SK-N-SH (cell line): Measurements from ENCODE around the gene RAP1GAP. TPM values are rescaled to one million over a fixed set of nuclear protein-coding genes. Genes with fewer than 3 reads are reported as not detected.

Experiments
- CTCF ChIA-PET: fragments of 300-600, 350-600 bp; formaldehyde crosslinking; extraction: SDS; loops from one replicate; lab custom pipeline; 2021; lab: Yijun Ruan, JAX
- POLR2A ChIA-PET: fragments of 350-600 bp; sonication (Branson Sonifier 250); formaldehyde crosslinking; extraction: SDS; loops from one replicate; lab custom pipeline; 2020; ENCODE audit warnings: antibody characterized with exemption, inconsistent platforms; lab: Yijun Ruan, JAX
- DNase-seq: peaks from one replicate; pipeline ENCODE4 v3.0.0; 2012
- H2AFZ ChIP-seq: fragments of 200-600 bp; sonication (generic); 2 replicates; pipeline ENCODE4 v1.8.1; 2016; ENCODE audit warnings: antibody characterized with exemption, mild to moderate bottlenecking, low read depth
- H3F3A ChIP-seq: fragments of 200-600 bp; sonication (generic); replicated peaks from 2 replicates; pipeline ENCODE3; 2016; ENCODE audit warnings: antibody characterized with exemption, mild to moderate bottlenecking; ENCODE audit not compliant: insufficient read depth
- H3K27ac ChIP-seq, 2 experiments: fragments of 200-500 bp in 1 of 2; fragments of 200-600 bp in 1 of 2; sonication (Bioruptor generic) in 1 of 2; sonication (generic), shearing (Covaris generic) in 1 of 2; 2 replicates each; pipeline versions ENCODE4 v1.5.1 to v1.6.1; 2014 to 2016; ENCODE audit warnings: low read depth in 2 of 2, inconsistent platforms in 1 of 2, low read length in 1 of 2, mild to moderate bottlenecking in 1 of 2, mixed read lengths in 1 of 2
- H3K27me3 ChIP-seq: fragments of 200-600 bp; sonication (generic), shearing (Covaris generic); 2 replicates; pipeline ENCODE4 v1.6.1; 2016; ENCODE audit warnings: mixed run types; ENCODE audit not compliant: insufficient read depth
- H3K36me3 ChIP-seq, 2 experiments: fragments of 200-500 bp in 1 of 2; fragments of 200-600 bp in 1 of 2; sonication (Bioruptor generic) in 1 of 2; sonication (generic) in 1 of 2; replicated peaks in 1 of 2; 2 replicates each; pipeline versions ENCODE3 to v1.5.1; 2014 to 2016; ENCODE audit warnings: low read length in 1 of 2, mild to moderate bottlenecking in 1 of 2; ENCODE audit not compliant: insufficient read depth in 2 of 2, control insufficient read depth in 1 of 2
- H3K4me1 ChIP-seq, 2 experiments: fragments of 200-500 bp in 1 of 2; fragments of 200-600 bp in 1 of 2; sonication (Bioruptor generic) in 1 of 2; sonication (generic), shearing (Covaris generic) in 1 of 2; 2 replicates each; pipeline versions ENCODE4 v1.5.1 to v1.6.1; 2014 to 2016; ENCODE audit warnings: low read depth in 1 of 2, low read length in 1 of 2, mixed run types in 1 of 2; ENCODE audit not compliant: insufficient read depth in 2 of 2, control insufficient read depth in 1 of 2
- H3K4me2 ChIP-seq: fragments of 200-600 bp; sonication (generic), shearing (Covaris generic); 2 replicates; pipeline ENCODE4 v1.6.1; 2017; ENCODE audit warnings: mixed run types
- H3K4me3 ChIP-seq, 2 experiments: fragments of 200-500 bp in 1 of 2; fragments of 200-600 bp in 1 of 2; sonication (Bioruptor generic) in 1 of 2; sonication (generic), shearing (Covaris generic) in 1 of 2; 2 replicates each; pipeline versions ENCODE4 v1.5.1 to v1.8.1; 2014 to 2016; ENCODE audit warnings: low read depth in 2 of 2, inconsistent platforms in 1 of 2, low read length in 1 of 2, mild to moderate bottlenecking in 1 of 2, mixed read lengths in 1 of 2, moderate library complexity in 1 of 2
- H3K79me2 ChIP-seq: fragments of 200-600 bp; sonication (generic); 2 replicates; pipeline ENCODE4 v1.8.1; 2017; ENCODE audit warnings: mild to moderate bottlenecking; ENCODE audit not compliant: insufficient read depth
- H3K9ac ChIP-seq: fragments of 200-600 bp; sonication (generic); 2 replicates; pipeline ENCODE4 v1.6.1; 2017; ENCODE audit warnings: mixed run types
- H3K9me2 ChIP-seq: fragments of 200-600 bp; sonication (generic); 2 replicates; pipeline ENCODE4 v1.6.1; 2017; ENCODE audit warnings: mixed run types
- H3K9me3 ChIP-seq: fragments of 200-600 bp; sonication (generic); 2 replicates; pipeline ENCODE4 v1.6.1; 2017; ENCODE audit warnings: mixed run types, mild to moderate bottlenecking, moderate library complexity
- H4K20me1 ChIP-seq: fragments of 200-600 bp; sonication (generic); 2 replicates; pipeline ENCODE4 v1.6.1; 2017; ENCODE audit warnings: mild to moderate bottlenecking, mixed run types; ENCODE audit not compliant: insufficient read depth
- ELF1 ChIP-seq: IDR thresholded peaks from 2 replicates; pipeline ENCODE4 v1.4.0; 2012
- EP300 ChIP-seq, 2 experiments: IDR thresholded peaks; 2 replicates each; pipeline versions ENCODE4 v1.4.0 to v1.6.1; 2012; ENCODE audit warnings: borderline replicate concordance in 1 of 2, low read depth in 1 of 2, low read length in 1 of 2
- EZH2phosphoT487 ChIP-seq: fragments of 200-600 bp; sonication (generic); IDR thresholded peaks from 2 replicates; pipeline ENCODE4 v1.6.1; 2017; ENCODE audit warnings: low read depth, mixed run types, mild to moderate bottlenecking, antibody characterized with exemption, moderate library complexity, borderline replicate concordance
- FOXJ3 ChIP-seq: sonication (generic); formaldehyde crosslinking; IDR thresholded peaks from 2 replicates; pipeline ENCODE4 v1.5.1; 2020; ENCODE audit warnings: mild to moderate bottlenecking, missing genetic modification reagents
- FOXM1 ChIP-seq: IDR thresholded peaks from 2 replicates; pipeline ENCODE4 v1.4.0; 2012; ENCODE audit warnings: low read depth, mild to moderate bottlenecking
- GABPA ChIP-seq: IDR thresholded peaks from 2 replicates; pipeline ENCODE4 v1.4.0; 2012; ENCODE audit warnings: low read depth, mild to moderate bottlenecking
- GATA2 ChIP-seq: sonication (generic); formaldehyde crosslinking; IDR thresholded peaks from 2 replicates; pipeline ENCODE4 v1.5.0; 2020; ENCODE audit warnings: mild to moderate bottlenecking, missing genetic modification reagents
- NFIC ChIP-seq: IDR thresholded peaks from 2 replicates; pipeline ENCODE4 v1.4.0; 2012; ENCODE audit warnings: borderline replicate concordance
- NRF1 ChIP-seq: IDR thresholded peaks from 2 replicates; pipeline ENCODE4 v1.6.1; 2012; ENCODE audit warnings: low read depth, mild to moderate bottlenecking, low read length
- POLR2AphosphoS5 ChIP-seq: IDR thresholded peaks from 2 replicates; pipeline ENCODE4 v1.6.1; 2012; ENCODE audit warnings: low read depth, low read length
- RFX5 ChIP-seq: IDR thresholded peaks from 2 replicates; pipeline ENCODE4 v1.6.1; 2012; ENCODE audit warnings: mild to moderate bottlenecking, improper control_type of control experiment, low read length
- RXRA ChIP-seq: IDR thresholded peaks from 2 replicates; pipeline ENCODE4 v1.4.0; 2012; ENCODE audit warnings: low read depth, mild to moderate bottlenecking, borderline replicate concordance
- SMC3 ChIP-seq: IDR thresholded peaks from 2 replicates; pipeline ENCODE4 v1.6.1; 2012; ENCODE audit warnings: low read depth, low read length, improper control_type of control experiment
- YY1 ChIP-seq: IDR thresholded peaks from 2 replicates; pipeline ENCODE4 v1.4.0; 2012; ENCODE audit warnings: low read depth, mild to moderate bottlenecking
- WGBS: methylation state at CpG from one replicate; pipeline ENCODE4 v1.1.6; 2017; ENCODE audit warnings: low lambda C conversion rate; 5-methylcytosine and 5-hydroxymethylcytosine counted together
- polyA plus RNA-seq, 3 experiments: library from polyadenylated mRNA; depleted of rRNA; stranded (reverse); fragments of >200 nt; gene quantifications; 2 replicates each; pipeline ENCODE4 v1.2.3, GENCODE V29; 2012
- TF ChIP-seq, protein P1 (sequence below): fragments of 150-350 bp; IDR thresholded peaks from 2 replicates; pipeline ENCODE4 v1.6.1; 2017; ENCODE audit warnings: antibody characterized with exemption, low read length, low read depth, borderline replicate concordance
- TF ChIP-seq, protein P2 (sequence below): IDR thresholded peaks from 2 replicates; pipeline ENCODE4 v1.4.0; 2012; ENCODE audit warnings: low read depth, borderline replicate concordance
- TF ChIP-seq, protein P3 (sequence below): IDR thresholded peaks from 2 replicates; pipeline ENCODE4 v1.4.0; 2012; ENCODE audit warnings: low read depth

RAP1GAP gene
- polyA plus RNA-seq, 1 of the 3 experiments (the other 2 are of a cell fraction), result 0.99 TPM

DNA sequence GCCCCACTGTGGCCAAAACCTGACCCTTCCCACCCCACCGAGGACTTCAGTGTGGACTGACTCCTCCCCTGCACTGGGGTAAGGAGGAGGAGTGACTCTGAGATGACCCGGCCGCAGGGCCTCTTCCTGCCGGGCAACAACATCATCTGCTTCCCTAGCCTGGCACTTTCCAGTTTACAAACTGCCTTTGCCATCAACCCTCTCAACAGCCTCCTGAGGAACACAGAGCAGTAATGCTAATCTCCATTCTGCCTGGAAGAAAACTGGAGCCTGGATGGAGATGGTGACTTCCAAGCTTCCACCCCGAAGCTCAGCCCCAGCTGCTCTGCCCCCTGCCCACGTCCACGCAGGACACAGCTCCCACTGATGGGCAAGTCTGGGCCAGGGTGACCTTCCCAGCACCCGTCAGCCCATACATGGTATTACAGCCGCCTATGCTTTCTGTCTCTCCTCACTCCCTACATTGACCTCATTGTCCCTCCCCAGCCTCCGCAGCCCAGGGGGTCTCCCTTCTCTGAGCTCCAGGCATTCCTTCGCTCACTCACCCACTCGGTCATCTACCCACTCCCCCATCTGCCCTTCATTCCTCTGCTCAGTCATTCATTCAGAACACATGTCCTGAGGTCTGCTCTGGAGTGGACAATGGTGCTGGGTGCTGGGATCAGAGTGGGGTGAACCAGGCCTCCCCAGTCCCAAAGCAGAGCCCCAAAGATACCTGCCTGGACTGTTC is 34.2 kb downstream of the RAP1GAP start:
- no peaks in the 10 kb centered on the region for H3K79me2 ChIP-seq
- ChIA-PET CTCF (interaction anchor here (1.5 to 1.8 kb wide), 2 partner anchors 24 to 39 kb away, joined by 6 to 9 read pairs; no protein-coding TSS in a partner anchor), POLR2A (no interaction called here)
- TF ChIP-seq YY1 (no peak), FOXM1 (no peak), EZH2phosphoT487 (no peak), GATA2 (CRISPR knock-in tag) (no peak), RFX5 (no peak), FOXJ3 (CRISPR knock-in tag) (no peak), ELF1 (no peak), RXRA (no peak), NRF1 (no peak), EP300 (IDR thresholded peaks at IDR 0.05; ENCODE audit: borderline replicate concordance in 1 of 2, low read depth in 1 of 2, low read length in 1 of 2) (no peak)
- TF ChIP-seq, protein P1, sequence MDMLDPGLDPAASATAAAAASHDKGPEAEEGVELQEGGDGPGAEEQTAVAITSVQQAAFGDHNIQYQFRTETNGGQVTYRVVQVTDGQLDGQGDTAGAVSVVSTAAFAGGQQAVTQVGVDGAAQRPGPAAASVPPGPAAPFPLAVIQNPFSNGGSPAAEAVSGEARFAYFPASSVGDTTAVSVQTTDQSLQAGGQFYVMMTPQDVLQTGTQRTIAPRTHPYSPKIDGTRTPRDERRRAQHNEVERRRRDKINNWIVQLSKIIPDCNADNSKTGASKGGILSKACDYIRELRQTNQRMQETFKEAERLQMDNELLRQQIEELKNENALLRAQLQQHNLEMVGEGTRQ, result no peak
- TF ChIP-seq, protein P2, sequence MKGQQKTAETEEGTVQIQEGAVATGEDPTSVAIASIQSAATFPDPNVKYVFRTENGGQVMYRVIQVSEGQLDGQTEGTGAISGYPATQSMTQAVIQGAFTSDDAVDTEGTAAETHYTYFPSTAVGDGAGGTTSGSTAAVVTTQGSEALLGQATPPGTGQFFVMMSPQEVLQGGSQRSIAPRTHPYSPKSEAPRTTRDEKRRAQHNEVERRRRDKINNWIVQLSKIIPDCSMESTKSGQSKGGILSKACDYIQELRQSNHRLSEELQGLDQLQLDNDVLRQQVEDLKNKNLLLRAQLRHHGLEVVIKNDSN, result no peak
- H3K9me2 ChIP-seq, result no peaks in the 10 kb centered on the region
- H3K27me3 ChIP-seq, result peaks cover 12% of the 10 kb centered on the region; the same call in 1 of the 2 replicates
- H3K27ac ChIP-seq, result no peak overlapping the region
- no peak overlapping the region for H3K4me2 ChIP-seq
- H2AFZ ChIP-seq, result no peak overlapping the region
- no peaks in the 10 kb centered on the region for H4K20me1 ChIP-seq
- H3K36me3 ChIP-seq, result no peaks in the 10 kb centered on the region
- DNase-seq, result no peak
- H3K9me3 ChIP-seq, result no peaks in the 10 kb centered on the region
- peaks cover 0 to 8% of the 10 kb centered on the region in 2 experiments; a peak in 2 of 4 replicates for H3K4me1 ChIP-seq
- H3K9ac ChIP-seq, result no peak overlapping the region
- H3F3A ChIP-seq, result no peaks in the 10 kb centered on the region
- WGBS, result 78% methylated on average over 12 of the region's 12 CpGs
- H3K4me3 ChIP-seq, result no peak overlapping the region

DNA sequence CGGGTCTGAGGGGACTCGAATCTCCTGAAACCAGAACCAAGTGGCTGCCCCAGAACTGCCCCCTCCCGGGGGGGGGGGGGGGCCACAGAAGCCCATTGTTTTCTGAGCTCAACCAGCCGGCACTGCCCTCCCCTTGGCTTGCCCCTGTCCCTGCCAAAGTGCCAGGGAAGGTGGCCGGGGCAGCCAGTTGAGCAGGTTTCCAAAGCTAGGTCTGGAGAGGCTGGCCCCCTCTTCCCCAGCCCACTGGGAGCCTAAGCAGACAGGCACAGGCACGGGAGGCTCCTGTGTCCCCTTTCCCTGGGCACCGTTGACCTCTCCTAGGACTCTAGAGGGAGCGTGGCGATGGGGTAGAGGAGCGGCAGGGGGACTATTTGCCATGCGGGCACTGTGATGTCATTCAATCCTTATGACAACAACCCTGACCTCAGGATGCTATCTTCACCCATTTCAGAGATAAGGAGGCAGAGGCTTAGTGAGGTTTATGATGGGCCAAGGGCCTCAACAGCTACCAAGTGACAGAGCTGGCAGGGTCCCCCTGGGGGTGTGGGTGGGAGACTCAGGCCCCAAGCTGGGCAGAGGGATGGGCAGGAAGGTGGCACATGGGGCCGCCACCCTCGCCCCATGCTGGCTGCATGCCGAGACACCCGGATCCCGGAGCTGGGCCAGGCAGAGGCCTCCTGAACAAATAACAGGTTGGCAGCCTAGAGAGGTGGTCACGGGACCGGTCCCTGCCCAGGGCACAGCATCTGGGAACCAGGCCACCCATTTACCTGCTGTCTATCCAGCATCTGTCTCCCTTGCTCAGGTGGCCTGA is 35.0 kb downstream of the RAP1GAP start:
- 55% methylated on average over 6 of the region's 18 CpGs for WGBS
- H3K27me3 ChIP-seq, result peaks cover 12% of the 10 kb centered on the region; the same call in 1 of the 2 replicates
- no peaks in the 10 kb centered on the region for H3K79me2 ChIP-seq
- no peaks in the 10 kb centered on the region for H3K9me2 ChIP-seq
- peaks cover 0 to 15% of the 10 kb centered on the region in 2 experiments; a peak in 2 of 4 replicates for H3K4me1 ChIP-seq
- ChIA-PET POLR2A (no interaction called here), CTCF (interaction anchor here (0.7 to 1.8 kb wide), 3 partner anchors 25 to 38 kb away, joined by 3 to 9 read pairs (median 6); no protein-coding TSS in a partner anchor)
- H3K9me3 ChIP-seq, result no peaks in the 10 kb centered on the region
- H3K9ac ChIP-seq, result no peak overlapping the region
- TF ChIP-seq GATA2 (CRISPR knock-in tag) (no peak), GABPA (no peak), SMC3 (no peak), NFIC (no peak), YY1 (no peak), EP300 (IDR thresholded peaks at IDR 0.05; ENCODE audit: borderline replicate concordance in 1 of 2, low read depth in 1 of 2, low read length in 1 of 2) (no peak), POLR2AphosphoS5 (no peak)
- TF ChIP-seq, protein P3, sequence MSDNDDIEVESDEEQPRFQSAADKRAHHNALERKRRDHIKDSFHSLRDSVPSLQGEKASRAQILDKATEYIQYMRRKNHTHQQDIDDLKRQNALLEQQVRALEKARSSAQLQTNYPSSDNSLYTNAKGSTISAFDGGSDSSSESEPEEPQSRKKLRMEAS, result no peak
- no peaks in the 10 kb centered on the region for H3F3A ChIP-seq
- no peaks in the 10 kb centered on the region for H3K36me3 ChIP-seq
- H3K27ac ChIP-seq, result no peak overlapping the region
- no peaks in the 10 kb centered on the region for H4K20me1 ChIP-seq
- H2AFZ ChIP-seq, result no peak overlapping the region
- H3K4me3 ChIP-seq, result no peak overlapping the region
- DNase-seq, result no peak
- H3K4me2 ChIP-seq, result no peak overlapping the region
